ENCODE data around the gene CCDC12. TPM values are rescaled to one million over a fixed set of nuclear protein-coding genes. Genes with fewer than 3 reads are reported as not detected.

The CCDC12 gene
- polyA plus RNA-seq, 1 of the 3 experiments (the other 2 are of a cell fraction) = 105 TPM

GRCh38 chr3:46901061-46901460 lies 75.5 kb downstream of the CCDC12 start (continued):
- TF ChIP-seq TAF1 (IDR thresholded peaks at IDR 0.05; ENCODE audit: borderline replicate concordance, low read depth, low read length) = no peak

GRCh38 chr3:46900356-46900755 lies 76.2 kb downstream of the CCDC12 start:
- Histone ChIP-seq H3K36me3 (replicated peaks in 1 of 2; ENCODE audit: control insufficient read depth in 1 of 2, insufficient read depth in 2 of 2, low read length in 1 of 2) (no peaks in the 10 kb centered on the region), H3K4me3 (ENCODE audit: low read depth in 2 of 2, low read length in 1 of 2) (no peak overlapping the region), H3K27ac (ENCODE audit: low read depth in 2 of 2, low read length in 1 of 2) (no peak overlapping the region; a peak in 1 of 4 replicates), H2AFZ (ENCODE audit: low read depth) (no peak overlapping the region), H3K27me3 (ENCODE audit: insufficient read depth) (no peaks in the 10 kb centered on the region), H3K4me1 (ENCODE audit: control insufficient read depth in 1 of 2, insufficient read depth in 2 of 2, low read depth in 1 of 2, low read length in 1 of 2) (peaks cover 0 to 28% of the 10 kb centered on the region in 2 experiments; a peak in 1 of 4 replicates), H3F3A (replicated peaks; ENCODE audit: insufficient read depth) (no peaks in the 10 kb centered on the region), H3K9ac (no peak overlapping the region), H3K9me2 (no peaks in the 10 kb centered on the region), H4K20me1 (ENCODE audit: insufficient read depth) (no peaks in the 10 kb centered on the region), H3K79me2 (ENCODE audit: insufficient read depth) (no peaks in the 10 kb centered on the region), H3K4me2 (no peak overlapping the region), H3K9me3 (no peaks in the 10 kb centered on the region)
- DNase-seq = no peak
- ChIA-PET CTCF (interaction anchor here (0.6 to 31.0 kb wide), 11 partner anchors 9 to 412 kb away, joined by 3 to 480 read pairs (median 5); partner anchors contain the start of gene PTH1R), POLR2A (interaction anchor here (1.7 kb wide), 1 partner anchor 55 kb away, joined by 7 read pairs; no protein-coding TSS in a partner anchor)
- TF ChIP-seq EP300 (IDR thresholded peaks at IDR 0.05; ENCODE audit: borderline replicate concordance in 1 of 2, low read depth in 1 of 2, low read length in 1 of 2) (no peak), JUND (IDR thresholded peaks at IDR 0.05) (no peak), NFIC (IDR thresholded peaks at IDR 0.05; ENCODE audit: borderline replicate concordance) (no peak), TEAD4 (IDR thresholded peaks at IDR 0.05; ENCODE audit: borderline replicate concordance, insufficient read depth) (no peak), SMC3 (IDR thresholded peaks at IDR 0.05; ENCODE audit: low read depth, low read length) (no peak), FOXM1 (IDR thresholded peaks at IDR 0.05; ENCODE audit: low read depth) (no peak), YY1 (IDR thresholded peaks at IDR 0.05; ENCODE audit: low read depth) (no peak), POLR2AphosphoS5 (IDR thresholded peaks at IDR 0.05; ENCODE audit: low read depth, low read length) (no peak), USF2 (IDR thresholded peaks at IDR 0.05; ENCODE audit: borderline replicate concordance, low read depth, low read length) (no peak), TAF1 (IDR thresholded peaks at IDR 0.05; ENCODE audit: borderline replicate concordance, low read depth, low read length) (no peak), TCF12 (IDR thresholded peaks at IDR 0.05) (no peak), RAD21 (IDR thresholded peaks at IDR 0.05; ENCODE audit: low read length) (no peak), CHD2 (IDR thresholded peaks at IDR 0.05; ENCODE audit: low read length, partially characterized antibody) (no peak)
- 77% methylated on average over 4 of the region's 6 CpGs for WGBS (ENCODE audit: low lambda C conversion rate)

GRCh38 chr3:46900007-46900292 lies 76.6 kb downstream of the CCDC12 start:
- Histone ChIP-seq H3K9me2 (no peaks in the 10 kb centered on the region), H3K4me3 (ENCODE audit: low read depth in 2 of 2, low read length in 1 of 2) (no peak overlapping the region), H3F3A (replicated peaks; ENCODE audit: insufficient read depth) (no peaks in the 10 kb centered on the region), H3K9me3 (no peaks in the 10 kb centered on the region), H3K4me1 (ENCODE audit: control insufficient read depth in 1 of 2, insufficient read depth in 2 of 2, low read depth in 1 of 2, low read length in 1 of 2) (peaks cover 0 to 29% of the 10 kb centered on the region in 2 experiments; a peak in 1 of 4 replicates), H3K27ac (ENCODE audit: low read depth in 2 of 2, low read length in 1 of 2) (no peak overlapping the region; a peak in 1 of 4 replicates), H3K27me3 (ENCODE audit: insufficient read depth) (no peaks in the 10 kb centered on the region), H3K36me3 (replicated peaks in 1 of 2; ENCODE audit: control insufficient read depth in 1 of 2, insufficient read depth in 2 of 2, low read length in 1 of 2) (no peaks in the 10 kb centered on the region), H3K4me2 (no peak overlapping the region), H4K20me1 (ENCODE audit: insufficient read depth) (no peaks in the 10 kb centered on the region), H2AFZ (ENCODE audit: low read depth) (no peak overlapping the region), H3K9ac (no peak overlapping the region), H3K79me2 (ENCODE audit: insufficient read depth) (no peaks in the 10 kb centered on the region)
- TF ChIP-seq EP300 (IDR thresholded peaks at IDR 0.05; ENCODE audit: borderline replicate concordance in 1 of 2, low read depth in 1 of 2, low read length in 1 of 2) = 0 out of 4 replicates have a peak, but pooled peaks of 1 of the 2 experiments have one; percentile 18
- TF ChIP-seq NRF1 (IDR thresholded peaks at IDR 0.05; ENCODE audit: low read depth, low read length) = no peak
- no peak for TF ChIP-seq ELF1 (IDR thresholded peaks at IDR 0.05)
- TF ChIP-seq FOXM1 (IDR thresholded peaks at IDR 0.05; ENCODE audit: low read depth) = no peak
- peak; percentile 77 for TF ChIP-seq CHD2 (IDR thresholded peaks at IDR 0.05; ENCODE audit: low read length, partially characterized antibody)
- ChIA-PET CTCF (interaction anchor here (0.6 to 31.0 kb wide), 10 partner anchors 9 to 411 kb away, joined by 3 to 480 read pairs (median 4); partner anchors contain the start of gene PTH1R), POLR2A (interaction anchor here (1.7 kb wide), 1 partner anchor 54 kb away, joined by 7 read pairs; no protein-coding TSS in a partner anchor)
- WGBS (ENCODE audit: low lambda C conversion rate) = 37% methylated on average over 3 of the region's 5 CpGs
- DNase-seq = peak; percentile 79

Measured in SK-N-SH (cell line).